ENCODE measurements around the gene MCMBP. TPM values are rescaled to one million over a fixed set of nuclear protein-coding genes. Genes with fewer than 3 reads are reported as not detected.

MCMBP gene
- total RNA-seq, 1 experiment from 2014 or later = 148 TPM

DNA sequence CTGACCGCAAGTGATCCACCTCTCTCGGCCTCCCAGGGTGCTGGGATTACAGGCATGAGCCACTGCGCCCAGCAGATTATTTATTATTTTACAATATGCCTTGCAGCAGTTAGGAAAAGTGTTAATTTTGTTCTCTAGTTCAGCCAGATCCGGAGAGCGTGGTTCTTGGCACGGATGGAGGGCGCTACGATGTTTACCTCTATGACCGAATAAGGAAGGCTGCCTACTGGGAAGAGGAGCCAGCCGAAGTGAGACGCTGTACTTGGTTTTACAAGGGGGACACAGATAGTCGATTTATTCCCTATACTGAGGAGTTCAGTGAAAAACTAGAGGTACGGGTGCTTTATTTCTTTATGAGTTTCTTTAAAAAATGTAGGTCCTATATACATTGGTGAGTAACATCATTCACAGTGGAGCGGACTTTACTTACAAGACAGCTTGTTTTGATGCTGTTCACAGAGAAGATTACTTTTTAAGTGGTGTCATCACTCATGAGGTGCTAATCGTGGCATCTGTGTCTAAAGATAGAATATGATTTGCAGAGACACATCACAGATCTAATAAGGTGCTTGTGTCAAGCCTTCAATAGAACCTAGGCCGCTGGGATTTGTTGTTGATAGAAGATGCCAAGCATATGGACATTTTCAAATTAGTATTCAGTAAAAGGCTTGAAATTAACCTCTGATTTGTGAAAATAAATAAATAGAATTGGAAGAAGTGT is 31.5 kb upstream of the MCMBP start:
- no peak for DNase-seq (ENCODE audit: low read depth, low spot score)
- H3K27me3 ChIP-seq (ENCODE audit: insufficient read depth, low read length) = no peaks in the 10 kb centered on the region
- no peak overlapping the region for H3K27ac ChIP-seq (ENCODE audit: low read depth, low read length)
- H3K9me2 ChIP-seq (ENCODE audit: insufficient read depth) = no peaks in the 10 kb centered on the region
- BruUV-seq (replicated peaks) = no TSS peak
- H3K4me1 ChIP-seq (ENCODE audit: control insufficient read depth in 1 of 2, insufficient read depth in 2 of 2, low read length in 2 of 2) = no peaks in the 10 kb centered on the region
- no peak for ATAC-seq
- H3K9ac ChIP-seq (ENCODE audit: low read length) = no peak overlapping the region
- POLR2A ChIA-PET = interaction anchor here (1.1 kb wide), 1 partner anchor 12 kb away, joined by 3 read pairs; the partner anchor contains the start of gene SEC23IP
- peaks cover 71% of the 10 kb centered on the region for H3K79me2 ChIP-seq (ENCODE audit: insufficient read depth, low read length)
- intact Hi-C loops (cut with micrococcal nuclease) = no loop called here
- H3K4me2 ChIP-seq (ENCODE audit: low read length) = no peak overlapping the region
- H3K9me3 ChIP-seq (ENCODE audit: control insufficient read depth in 1 of 2, insufficient read depth in 1 of 2, low read depth in 1 of 2, low read length in 2 of 2) = no peaks in the 10 kb centered on the region
- H4K20me1 ChIP-seq (ENCODE audit: insufficient read depth) = peaks cover 18% of the 10 kb centered on the region
- no peak overlapping the region for H2AFZ ChIP-seq (ENCODE audit: low read depth, low read length, poor library complexity, severe bottlenecking)
- H3K36me3 ChIP-seq (ENCODE audit: control insufficient read depth in 1 of 2, insufficient read depth in 2 of 2, low read length in 2 of 2) = peaks cover 63 to 83% of the 10 kb centered on the region in 2 experiments
- CTCF ChIA-PET = no interaction called here
- no peak overlapping the region for H3K4me3 ChIP-seq (replicated peaks in 1 of 2; ENCODE audit: low read depth in 1 of 2, low read length in 2 of 2)
- TF ChIP-seq, protein P1, sequence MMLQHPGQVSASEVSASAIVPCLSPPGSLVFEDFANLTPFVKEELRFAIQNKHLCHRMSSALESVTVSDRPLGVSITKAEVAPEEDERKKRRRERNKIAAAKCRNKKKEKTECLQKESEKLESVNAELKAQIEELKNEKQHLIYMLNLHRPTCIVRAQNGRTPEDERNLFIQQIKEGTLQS (IDR thresholded peaks at IDR 0.05) = no peak
- TF ChIP-seq CBX3 (IDR thresholded peaks at IDR 0.05; ENCODE audit: low read depth) (no peak), RAD21 (IDR thresholded peaks at IDR 0.05; ENCODE audit: low read depth) (no peak), YY1 (IDR thresholded peaks at IDR 0.05; ENCODE audit: extremely low read depth, insufficient replicate concordance, low read depth, low read length) (no peak), EZH2 (IDR thresholded peaks at IDR 0.05) (no peak), SIN3A (IDR thresholded peaks at IDR 0.05; ENCODE audit: low read depth) (no peak), ZNF274 (IDR thresholded peaks at IDR 0.05; ENCODE audit: low read depth, low read length) (no peak)
- TF ChIP-seq, protein P2, sequence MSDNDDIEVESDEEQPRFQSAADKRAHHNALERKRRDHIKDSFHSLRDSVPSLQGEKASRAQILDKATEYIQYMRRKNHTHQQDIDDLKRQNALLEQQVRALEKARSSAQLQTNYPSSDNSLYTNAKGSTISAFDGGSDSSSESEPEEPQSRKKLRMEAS (IDR thresholded peaks at IDR 0.05) = no peak
- TF ChIP-seq, protein P3, sequence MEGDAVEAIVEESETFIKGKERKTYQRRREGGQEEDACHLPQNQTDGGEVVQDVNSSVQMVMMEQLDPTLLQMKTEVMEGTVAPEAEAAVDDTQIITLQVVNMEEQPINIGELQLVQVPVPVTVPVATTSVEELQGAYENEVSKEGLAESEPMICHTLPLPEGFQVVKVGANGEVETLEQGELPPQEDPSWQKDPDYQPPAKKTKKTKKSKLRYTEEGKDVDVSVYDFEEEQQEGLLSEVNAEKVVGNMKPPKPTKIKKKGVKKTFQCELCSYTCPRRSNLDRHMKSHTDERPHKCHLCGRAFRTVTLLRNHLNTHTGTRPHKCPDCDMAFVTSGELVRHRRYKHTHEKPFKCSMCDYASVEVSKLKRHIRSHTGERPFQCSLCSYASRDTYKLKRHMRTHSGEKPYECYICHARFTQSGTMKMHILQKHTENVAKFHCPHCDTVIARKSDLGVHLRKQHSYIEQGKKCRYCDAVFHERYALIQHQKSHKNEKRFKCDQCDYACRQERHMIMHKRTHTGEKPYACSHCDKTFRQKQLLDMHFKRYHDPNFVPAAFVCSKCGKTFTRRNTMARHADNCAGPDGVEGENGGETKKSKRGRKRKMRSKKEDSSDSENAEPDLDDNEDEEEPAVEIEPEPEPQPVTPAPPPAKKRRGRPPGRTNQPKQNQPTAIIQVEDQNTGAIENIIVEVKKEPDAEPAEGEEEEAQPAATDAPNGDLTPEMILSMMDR (IDR thresholded peaks at IDR 0.05 in 2 of 3, conservative IDR thresholded peaks at IDR 0.05 in 1 of 3; ENCODE audit: borderline replicate concordance in 1 of 3, insufficient read depth in 1 of 3, low read depth in 2 of 3, low read length in 2 of 3) = no peak
- TF ChIP-seq, protein P4, sequence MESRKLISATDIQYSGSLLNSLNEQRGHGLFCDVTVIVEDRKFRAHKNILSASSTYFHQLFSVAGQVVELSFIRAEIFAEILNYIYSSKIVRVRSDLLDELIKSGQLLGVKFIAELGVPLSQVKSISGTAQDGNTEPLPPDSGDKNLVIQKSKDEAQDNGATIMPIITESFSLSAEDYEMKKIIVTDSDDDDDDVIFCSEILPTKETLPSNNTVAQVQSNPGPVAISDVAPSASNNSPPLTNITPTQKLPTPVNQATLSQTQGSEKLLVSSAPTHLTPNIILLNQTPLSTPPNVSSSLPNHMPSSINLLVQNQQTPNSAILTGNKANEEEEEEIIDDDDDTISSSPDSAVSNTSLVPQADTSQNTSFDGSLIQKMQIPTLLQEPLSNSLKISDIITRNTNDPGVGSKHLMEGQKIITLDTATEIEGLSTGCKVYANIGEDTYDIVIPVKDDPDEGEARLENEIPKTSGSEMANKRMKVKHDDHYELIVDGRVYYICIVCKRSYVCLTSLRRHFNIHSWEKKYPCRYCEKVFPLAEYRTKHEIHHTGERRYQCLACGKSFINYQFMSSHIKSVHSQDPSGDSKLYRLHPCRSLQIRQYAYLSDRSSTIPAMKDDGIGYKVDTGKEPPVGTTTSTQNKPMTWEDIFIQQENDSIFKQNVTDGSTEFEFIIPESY (IDR thresholded peaks at IDR 0.05; ENCODE audit: extremely low read depth, insufficient replicate concordance, low read length) = no peak
- RAD21 ChIA-PET (ENCODE audit: low non-redundant PET in 1 of 2, low total read pairs in 2 of 2, uncharacterized antibody in 2 of 2, unreplicated experiment in 2 of 2) = no interaction called here
